RCC 7860 (cell line): ENCODE results near the gene NOTCH1.
"Not testable (repeated sequence)": the region's sequence is repeated elsewhere in the genome, so short reads cannot be mapped to it uniquely, and the experiment has no call there.

Experiments
- DNase-seq: peaks from one replicate; pipeline ENCODE4 v3.0.0-alpha.2; 2015; ENCODE audit warnings: low spot score
- FAIRE-seq: peaks from 2 replicates; lab custom pipeline; 2012; peaks lifted over from hg19 to GRCh38; lab: Jason Lieb, UNC

Gene NOTCH1

GRCh38 chr9:136565715-136566552, 20.1 kb upstream of the NOTCH1 start:
- FAIRE-seq (no peak), DNase-seq (no peak)

GRCh38 chr9:136565086-136565714, 19.4 kb upstream of the NOTCH1 start:
- FAIRE-seq (no peak), DNase-seq (no peak)

GRCh38 chr9:136564379-136564988, 18.6 kb upstream of the NOTCH1 start:
- FAIRE-seq (no peak), DNase-seq (no peak)

- DNase-seq, result no peak
- no peak for FAIRE-seq
Observed at GRCh38 chr9:136563646-136564325, 17.9 kb upstream of the NOTCH1 start.

GRCh38 chr9:136562746-136563495, 17.1 kb upstream of the NOTCH1 start:
- no peak for FAIRE-seq
- DNase-seq, result no peak

GRCh38 chr9:136561779-136562178, 15.9 kb upstream of the NOTCH1 start:
- no peak for FAIRE-seq
- DNase-seq, result no peak

- FAIRE-seq (no peak), DNase-seq (no peak)
Observed at GRCh38 chr9:136560586-136560985, 14.7 kb upstream of the NOTCH1 start.

GRCh38 chr9:136559371-136559770, 13.5 kb upstream of the NOTCH1 start:
- DNase-seq, FAIRE-seq: not testable (repeated sequence)

- not testable (repeated sequence) for DNase-seq, FAIRE-seq
Observed at GRCh38 chr9:136558846-136559245, 13.0 kb upstream of the NOTCH1 start.

- FAIRE-seq (no peak), DNase-seq (no peak)
Observed at GRCh38 chr9:136558373-136558772, 12.5 kb upstream of the NOTCH1 start.

GRCh38 chr9:136557036-136557435, 11.2 kb upstream of the NOTCH1 start:
- FAIRE-seq, result no peak
- DNase-seq, result no peak

- DNase-seq (no peak), FAIRE-seq (no peak)
Observed at GRCh38 chr9:136556166-136556565, 10.3 kb upstream of the NOTCH1 start.

- no peak for FAIRE-seq
- DNase-seq, result no peak
Observed at GRCh38 chr9:136554870-136555269, 9.0 kb upstream of the NOTCH1 start.

- no peak for FAIRE-seq
- no peak for DNase-seq
Observed at GRCh38 chr9:136553581-136553980, 7.7 kb upstream of the NOTCH1 start.

- FAIRE-seq (no peak), DNase-seq (no peak)
Observed at GRCh38 chr9:136552117-136552703, 6.4 kb upstream of the NOTCH1 start.

GRCh38 chr9:136551401-136552116, 5.7 kb upstream of the NOTCH1 start:
- DNase-seq (peak; percentile 29), FAIRE-seq (peak; percentile 57)

GRCh38 chr9:136550439-136551289, 4.8 kb upstream of the NOTCH1 start:
- FAIRE-seq, result no peak
- no peak for DNase-seq
